Neural cell (in vitro differentiated cells): ENCODE results near the gene CHMP4B. TPM values are rescaled to one million over a fixed set of nuclear protein-coding genes. Genes with fewer than 3 reads are reported as not detected.

Experiments used
- H2AFZ ChIP-seq: fragments of 200-600, 300-800 bp; sonication (generic), shearing (Covaris generic); 2 replicates; pipeline ENCODE4 v1.6.0; 2014; ENCODE audit warnings: low read depth, mild to moderate bottlenecking, antibody characterized with exemption, low read length, moderate library complexity
- H3F3A ChIP-seq: fragments of 200-600 bp; shearing (Covaris generic); 2 replicates; pipeline ENCODE4 v1.6.1; 2016; ENCODE audit warnings: mild to moderate bottlenecking, moderate library complexity, mixed read lengths, antibody characterized with exemption, low read length; ENCODE audit not compliant: insufficient read depth, poor library complexity, severe bottlenecking
- H3K27ac ChIP-seq: fragments of 200-600, 300-800 bp; sonication (generic), shearing (Covaris generic); 2 replicates; pipeline ENCODE4 v1.5.1; 2014; ENCODE audit warnings: mild to moderate bottlenecking, low read length, moderate library complexity
- H3K27me3 ChIP-seq: fragments of 300-800, 200-600 bp; sonication (generic), shearing (Covaris generic); 2 replicates; pipeline ENCODE4 v1.6.0; 2014; ENCODE audit warnings: mild to moderate bottlenecking, low read depth, low read length, moderate library complexity; ENCODE audit not compliant: insufficient read depth
- H3K36me3 ChIP-seq: fragments of 300-800, 200-600 bp; sonication (generic), shearing (Covaris generic); 2 replicates; pipeline ENCODE4 v1.5.1; 2014; ENCODE audit warnings: mild to moderate bottlenecking, antibody characterized with exemption, low read length, moderate library complexity; ENCODE audit not compliant: insufficient read depth
- H3K4me2 ChIP-seq: fragments of 300-800, 200-600 bp; sonication (generic), shearing (Covaris generic); 2 replicates; pipeline ENCODE4 v1.6.0; 2014; ENCODE audit warnings: mild to moderate bottlenecking, low read length
- H3K4me3 ChIP-seq: fragments of 300-800, 200-600 bp; sonication (generic), shearing (Covaris generic); 2 replicates; pipeline ENCODE4 v1.5.1; 2014; ENCODE audit warnings: mild to moderate bottlenecking, low read length, moderate library complexity
- H3K79me2 ChIP-seq: fragments of 200-600 bp; shearing (Covaris generic); replicated peaks from 2 replicates; pipeline ENCODE4 v1.6.0; 2014; ENCODE audit warnings: mild to moderate bottlenecking, low read length, moderate library complexity; ENCODE audit not compliant: insufficient read depth
- H3K9ac ChIP-seq: fragments of 300-800, 200-600 bp; sonication (generic), shearing (Covaris generic); 2 replicates; pipeline ENCODE4 v1.6.1; 2016; ENCODE audit warnings: mild to moderate bottlenecking, low read length, mixed read lengths
- H3K9me2 ChIP-seq: fragments of 200-600 bp; shearing (Covaris generic); 2 replicates; pipeline ENCODE4 v1.6.1; 2016; ENCODE audit warnings: mild to moderate bottlenecking, low read length, mixed read lengths; ENCODE audit not compliant: insufficient read depth
- H3K9me3 ChIP-seq: fragments of 200-600, 300-800 bp; sonication (generic), shearing (Covaris generic); 2 replicates; pipeline ENCODE4 v1.6.1; 2016; ENCODE audit warnings: mild to moderate bottlenecking, mixed run types, low read length, moderate library complexity, mixed read lengths
- H4K20me1 ChIP-seq: fragments of 200-600 bp; shearing (Covaris generic); 2 replicates; pipeline ENCODE4 v1.6.1; 2016; ENCODE audit warnings: mild to moderate bottlenecking, mixed run types; ENCODE audit not compliant: insufficient read depth
- EP300 ChIP-seq: fragments of 450-650 bp; conservative IDR thresholded peaks from 2 replicates; pipeline ENCODE4 v1.6.1; 2014; ENCODE audit warnings: antibody characterized with exemption, mild to moderate bottlenecking, moderate library complexity; ENCODE audit not compliant: poor library complexity, severe bottlenecking
- EZH2 ChIP-seq: fragments of 200-600, 300-800 bp; shearing (Covaris generic), sonication (generic); IDR thresholded peaks from 2 replicates; pipeline ENCODE4 v1.6.1; 2014; ENCODE audit warnings: antibody characterized with exemption, low read length, borderline replicate concordance, mild to moderate bottlenecking; ENCODE audit not compliant: insufficient read depth, poor library complexity, severe bottlenecking
- MXI1 ChIP-seq: fragments of 450-650 bp; conservative IDR thresholded peaks from 2 replicates; pipeline ENCODE4 v1.6.1; 2014; ENCODE audit warnings: antibody characterized with exemption, mild to moderate bottlenecking; ENCODE audit not compliant: poor library complexity, severe bottlenecking
- POLR2AphosphoS5 ChIP-seq: IDR thresholded peaks from 2 replicates; pipeline ENCODE4 v1.6.1; 2012
- RAD21 ChIP-seq: fragments of 450-650 bp; conservative IDR thresholded peaks from 2 replicates; pipeline ENCODE4 v1.6.1; 2014; ENCODE audit warnings: antibody characterized with exemption, mild to moderate bottlenecking, moderate library complexity
- SMC3 ChIP-seq: fragments of 450-650 bp; conservative IDR thresholded peaks from 2 replicates; pipeline ENCODE4 v1.6.1; 2014; ENCODE audit warnings: antibody characterized with exemption, mild to moderate bottlenecking, moderate library complexity; ENCODE audit not compliant: poor library complexity
- TAF1 ChIP-seq: IDR thresholded peaks from 2 replicates; pipeline ENCODE4 v1.6.1; 2012; ENCODE audit warnings: low read depth
- polyA plus RNA-seq: library from polyadenylated mRNA; depleted of rRNA; stranded (reverse); fragments of >200 nt; gene quantifications from 2 replicates; pipeline ENCODE4 v1.2.3, GENCODE V29; 2014
- TF ChIP-seq, protein P1 (sequence below): fragments of 450-650 bp; IDR thresholded peaks from 2 replicates; pipeline ENCODE4 v1.5.1; 2014; ENCODE audit warnings: antibody characterized with exemption, mild to moderate bottlenecking, moderate library complexity; ENCODE audit not compliant: poor library complexity, severe bottlenecking
- TF ChIP-seq, protein P2 (sequence below): IDR thresholded peaks from 2 replicates; pipeline ENCODE4 v1.6.1; 2012; ENCODE audit warnings: borderline replicate concordance

The CHMP4B gene
- polyA plus RNA-seq, 1 donor from 2014 or later, result 83.8 TPM

DNA sequence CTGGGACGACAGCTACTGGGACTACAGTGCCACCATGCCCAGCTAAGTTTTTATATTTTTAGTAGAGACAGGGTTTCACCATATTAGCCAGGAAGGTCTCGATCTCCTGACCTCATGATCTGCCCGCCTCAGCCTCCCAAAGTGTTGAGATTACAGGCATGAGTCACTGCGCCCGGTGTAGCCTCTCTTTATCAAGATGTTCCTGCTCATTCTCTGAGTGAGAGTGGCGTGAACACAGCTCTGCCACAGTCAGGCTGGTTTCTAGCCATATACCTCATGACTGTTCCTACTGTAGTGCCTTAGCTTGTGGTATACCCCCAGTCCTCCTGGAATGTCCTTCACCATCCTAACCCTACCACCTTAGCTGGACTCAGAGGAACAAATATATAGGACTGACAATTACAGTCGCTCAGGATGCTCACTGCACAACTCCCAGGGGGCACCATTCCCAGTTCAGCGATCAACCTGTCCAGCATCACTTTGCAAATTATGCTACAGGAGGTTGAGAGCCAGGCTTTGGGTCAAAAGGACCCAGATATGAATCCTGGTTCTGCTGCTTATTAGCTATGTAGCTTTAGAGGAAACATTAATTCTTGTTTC, 86.3 kb downstream of the CHMP4B start:
- Histone ChIP-seq H3K9me2 (no peaks in the 10 kb centered on the region), H3K27me3 (no peaks in the 10 kb centered on the region), H3K9ac (no peak overlapping the region), H3K9me3 (no peaks in the 10 kb centered on the region), H3K79me2 (no peaks in the 10 kb centered on the region), H3K4me2 (no peak overlapping the region), H3K27ac (no peak overlapping the region), H3F3A (no peaks in the 10 kb centered on the region), H4K20me1 (no peaks in the 10 kb centered on the region), H3K36me3 (no peaks in the 10 kb centered on the region), H2AFZ (no peak overlapping the region), H3K4me3 (no peak overlapping the region)
- TF ChIP-seq MXI1 (no peak), POLR2AphosphoS5 (no peak), RAD21 (no peak), EZH2 (no peak), TAF1 (no peak), SMC3 (no peak), EP300 (no peak)
- TF ChIP-seq, protein P1, sequence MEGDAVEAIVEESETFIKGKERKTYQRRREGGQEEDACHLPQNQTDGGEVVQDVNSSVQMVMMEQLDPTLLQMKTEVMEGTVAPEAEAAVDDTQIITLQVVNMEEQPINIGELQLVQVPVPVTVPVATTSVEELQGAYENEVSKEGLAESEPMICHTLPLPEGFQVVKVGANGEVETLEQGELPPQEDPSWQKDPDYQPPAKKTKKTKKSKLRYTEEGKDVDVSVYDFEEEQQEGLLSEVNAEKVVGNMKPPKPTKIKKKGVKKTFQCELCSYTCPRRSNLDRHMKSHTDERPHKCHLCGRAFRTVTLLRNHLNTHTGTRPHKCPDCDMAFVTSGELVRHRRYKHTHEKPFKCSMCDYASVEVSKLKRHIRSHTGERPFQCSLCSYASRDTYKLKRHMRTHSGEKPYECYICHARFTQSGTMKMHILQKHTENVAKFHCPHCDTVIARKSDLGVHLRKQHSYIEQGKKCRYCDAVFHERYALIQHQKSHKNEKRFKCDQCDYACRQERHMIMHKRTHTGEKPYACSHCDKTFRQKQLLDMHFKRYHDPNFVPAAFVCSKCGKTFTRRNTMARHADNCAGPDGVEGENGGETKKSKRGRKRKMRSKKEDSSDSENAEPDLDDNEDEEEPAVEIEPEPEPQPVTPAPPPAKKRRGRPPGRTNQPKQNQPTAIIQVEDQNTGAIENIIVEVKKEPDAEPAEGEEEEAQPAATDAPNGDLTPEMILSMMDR, result no peak
- TF ChIP-seq, protein P2, sequence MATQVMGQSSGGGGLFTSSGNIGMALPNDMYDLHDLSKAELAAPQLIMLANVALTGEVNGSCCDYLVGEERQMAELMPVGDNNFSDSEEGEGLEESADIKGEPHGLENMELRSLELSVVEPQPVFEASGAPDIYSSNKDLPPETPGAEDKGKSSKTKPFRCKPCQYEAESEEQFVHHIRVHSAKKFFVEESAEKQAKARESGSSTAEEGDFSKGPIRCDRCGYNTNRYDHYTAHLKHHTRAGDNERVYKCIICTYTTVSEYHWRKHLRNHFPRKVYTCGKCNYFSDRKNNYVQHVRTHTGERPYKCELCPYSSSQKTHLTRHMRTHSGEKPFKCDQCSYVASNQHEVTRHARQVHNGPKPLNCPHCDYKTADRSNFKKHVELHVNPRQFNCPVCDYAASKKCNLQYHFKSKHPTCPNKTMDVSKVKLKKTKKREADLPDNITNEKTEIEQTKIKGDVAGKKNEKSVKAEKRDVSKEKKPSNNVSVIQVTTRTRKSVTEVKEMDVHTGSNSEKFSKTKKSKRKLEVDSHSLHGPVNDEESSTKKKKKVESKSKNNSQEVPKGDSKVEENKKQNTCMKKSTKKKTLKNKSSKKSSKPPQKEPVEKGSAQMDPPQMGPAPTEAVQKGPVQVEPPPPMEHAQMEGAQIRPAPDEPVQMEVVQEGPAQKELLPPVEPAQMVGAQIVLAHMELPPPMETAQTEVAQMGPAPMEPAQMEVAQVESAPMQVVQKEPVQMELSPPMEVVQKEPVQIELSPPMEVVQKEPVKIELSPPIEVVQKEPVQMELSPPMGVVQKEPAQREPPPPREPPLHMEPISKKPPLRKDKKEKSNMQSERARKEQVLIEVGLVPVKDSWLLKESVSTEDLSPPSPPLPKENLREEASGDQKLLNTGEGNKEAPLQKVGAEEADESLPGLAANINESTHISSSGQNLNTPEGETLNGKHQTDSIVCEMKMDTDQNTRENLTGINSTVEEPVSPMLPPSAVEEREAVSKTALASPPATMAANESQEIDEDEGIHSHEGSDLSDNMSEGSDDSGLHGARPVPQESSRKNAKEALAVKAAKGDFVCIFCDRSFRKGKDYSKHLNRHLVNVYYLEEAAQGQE, result no peak

DNA sequence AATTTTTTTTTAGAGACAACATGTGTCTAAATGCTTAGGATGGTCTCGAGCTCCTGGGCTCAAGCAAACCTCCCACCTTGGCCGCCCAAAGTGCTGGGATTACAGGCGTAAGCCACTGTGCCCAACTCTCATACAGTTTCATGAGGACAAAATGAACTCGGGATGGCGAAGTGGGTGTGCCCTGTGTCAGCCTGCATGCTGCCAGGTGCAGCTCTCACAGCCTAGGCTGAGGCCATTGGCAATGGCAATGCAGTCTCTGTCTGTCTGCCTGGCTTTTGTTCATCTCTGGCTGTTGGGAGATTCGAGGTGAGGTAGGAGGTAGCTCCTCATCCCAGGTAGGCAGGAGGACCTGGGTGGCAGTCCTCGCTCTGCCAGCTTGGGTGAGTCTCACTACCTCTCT, 88.0 kb downstream of the CHMP4B start:
- H3K9me3 ChIP-seq, result no peaks in the 10 kb centered on the region
- H3K79me2 ChIP-seq, result no peaks in the 10 kb centered on the region
- H3K36me3 ChIP-seq, result no peaks in the 10 kb centered on the region
- H3K9me2 ChIP-seq, result no peaks in the 10 kb centered on the region
- no peak overlapping the region for H3K9ac ChIP-seq
- no peak overlapping the region for H3K4me3 ChIP-seq
- no peak overlapping the region for H2AFZ ChIP-seq
- no peaks in the 10 kb centered on the region for H4K20me1 ChIP-seq
- no peaks in the 10 kb centered on the region for H3F3A ChIP-seq
- no peak overlapping the region for H3K27ac ChIP-seq
- H3K27me3 ChIP-seq, result no peaks in the 10 kb centered on the region
- no peak overlapping the region for H3K4me2 ChIP-seq
- TF ChIP-seq, protein P2, result no peak
- no peak for TF ChIP-seq MXI1
- no peak for TF ChIP-seq TAF1
- TF ChIP-seq POLR2AphosphoS5, result no peak
- TF ChIP-seq SMC3, result no peak
- no peak for TF ChIP-seq RAD21
- no peak for TF ChIP-seq EZH2
- TF ChIP-seq, protein P1, result no peak
- TF ChIP-seq EP300, result no peak
